Activated T-helper 1 cell treated with Interleukin-2 at 50 U/mL for 16 hours (primary cell): Measurements from ENCODE around the gene NOS1AP.

Experiments used
- DNase-seq: peaks from one replicate; pipeline ENCODE4 v3.0.0-alpha.2; 2020; ENCODE audit warnings: low read depth

The NOS1AP gene

DNA sequence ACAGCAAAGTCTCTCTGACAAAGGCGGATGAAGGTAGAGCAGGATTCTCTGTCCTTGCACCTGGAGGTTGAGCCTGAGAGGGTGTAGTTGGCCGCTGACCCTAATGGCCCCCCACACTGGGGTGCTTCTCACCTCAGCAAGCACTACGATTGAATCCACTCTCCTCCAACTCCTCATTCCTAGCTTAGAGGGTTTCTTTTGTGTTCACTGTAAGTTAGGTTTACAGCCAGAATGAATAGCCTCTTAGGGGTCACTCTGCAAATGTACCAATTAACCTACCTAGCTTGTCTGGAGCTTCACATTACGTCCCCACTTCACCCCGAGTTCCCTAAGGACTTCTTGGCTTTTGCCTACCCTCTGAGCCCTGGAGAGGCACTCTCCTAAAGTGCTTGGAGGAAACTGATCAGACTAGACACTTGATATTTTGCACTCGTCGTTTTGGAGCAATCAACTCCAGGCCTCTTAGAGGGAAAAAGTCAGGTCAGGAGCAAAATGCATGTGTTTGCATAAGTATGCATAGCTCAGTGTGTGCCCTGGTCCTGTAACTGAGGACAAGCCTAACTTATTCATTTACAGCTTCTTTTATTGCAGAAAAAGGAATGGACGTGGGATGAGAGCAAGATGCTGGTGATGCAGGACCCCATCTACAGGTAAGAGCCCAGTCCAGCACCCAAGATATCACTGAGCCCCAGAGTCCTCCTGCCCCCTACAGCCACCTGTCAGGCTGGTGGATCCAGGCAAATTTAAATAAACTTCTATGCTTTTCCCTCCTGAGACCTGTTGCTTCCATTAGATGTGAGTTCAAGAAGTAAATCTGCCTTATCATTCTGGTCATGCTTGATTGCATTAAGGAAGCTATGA is 230.8 kb downstream of the NOS1AP start:
- no peak for DNase-seq

- no peak for DNase-seq
These were observed 232.2 kb downstream of the NOS1AP start for GRCh38 chr1:162301696-162302095.

DNA sequence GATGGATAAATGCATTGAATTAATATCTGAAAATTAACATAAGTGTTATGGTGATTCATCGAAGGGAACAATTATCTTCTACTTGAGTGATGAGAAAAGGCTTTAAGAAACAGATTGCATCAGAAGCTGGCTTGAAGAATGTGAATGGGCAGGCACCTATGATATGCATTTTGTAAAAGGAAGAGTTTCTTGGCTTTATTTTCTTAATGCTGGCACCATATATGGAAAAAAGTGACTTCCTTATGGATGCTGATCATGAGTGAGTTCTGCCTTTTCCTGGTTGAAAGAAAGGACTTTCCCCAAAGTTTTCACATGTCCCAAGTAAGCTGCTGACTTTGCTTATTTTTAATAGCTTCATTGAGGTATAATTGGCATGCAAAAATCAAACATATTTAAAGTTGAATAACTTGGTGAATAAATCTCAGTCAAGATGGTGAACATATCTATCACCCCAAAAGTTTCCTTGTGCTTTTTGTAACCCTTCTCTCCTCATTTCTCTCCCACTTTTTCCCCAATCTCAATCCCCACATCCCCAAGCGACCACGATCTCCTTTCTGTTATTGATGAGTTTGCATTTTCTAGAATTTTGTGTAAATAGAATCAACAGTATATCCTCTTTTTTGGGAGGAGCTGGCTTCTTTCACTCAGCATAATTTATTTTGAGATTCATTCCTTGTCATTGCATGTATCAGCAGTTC is 233.0 kb downstream of the NOS1AP start:
- no peak for DNase-seq

GRCh38 chr1:162303004-162303344 is 233.5 kb downstream of the NOS1AP start:
- no peak for DNase-seq

DNA sequence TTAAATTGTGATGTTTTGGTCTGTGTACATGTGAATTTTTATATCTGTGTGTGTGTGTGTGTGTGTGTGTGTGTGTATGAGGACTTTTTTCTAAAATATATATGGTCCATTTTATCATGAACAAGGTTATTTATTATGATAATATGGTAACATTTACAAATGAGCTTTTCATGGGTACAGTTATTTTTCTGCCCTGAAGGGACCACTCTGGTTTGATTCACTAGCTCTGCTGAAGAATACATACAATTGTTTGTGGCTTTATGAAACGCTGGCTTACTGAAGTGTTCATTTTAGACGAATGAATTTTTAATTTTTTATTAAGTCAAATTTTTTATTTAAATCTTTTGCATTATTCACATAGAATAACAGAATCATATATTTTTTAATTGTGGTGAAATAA is 235.2 kb downstream of the NOS1AP start:
- DNase-seq = no peak

- no peak for DNase-seq
These were observed 236.5 kb downstream of the NOS1AP start for GRCh38 chr1:162305969-162306368.

DNA sequence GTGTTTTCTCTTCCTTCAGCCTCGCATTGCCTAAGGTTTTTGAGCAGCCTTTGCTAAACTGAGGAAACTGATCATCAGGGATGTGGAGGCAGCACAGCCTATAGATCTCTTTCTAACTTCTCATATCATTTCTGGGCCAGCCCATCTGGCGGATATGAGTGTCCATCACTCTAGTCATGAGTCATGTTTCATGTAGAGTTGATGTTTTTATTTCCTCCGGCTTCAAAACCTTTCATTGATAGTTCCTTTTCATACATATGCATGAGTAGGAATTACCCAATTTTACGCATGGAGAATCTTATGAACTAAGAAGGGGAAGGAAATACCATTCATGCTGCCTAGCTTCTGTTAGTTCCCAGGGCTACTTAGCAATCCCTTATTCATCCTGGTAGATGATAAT is 240.8 kb downstream of the NOS1AP start:
- DNase-seq = no peak

DNA sequence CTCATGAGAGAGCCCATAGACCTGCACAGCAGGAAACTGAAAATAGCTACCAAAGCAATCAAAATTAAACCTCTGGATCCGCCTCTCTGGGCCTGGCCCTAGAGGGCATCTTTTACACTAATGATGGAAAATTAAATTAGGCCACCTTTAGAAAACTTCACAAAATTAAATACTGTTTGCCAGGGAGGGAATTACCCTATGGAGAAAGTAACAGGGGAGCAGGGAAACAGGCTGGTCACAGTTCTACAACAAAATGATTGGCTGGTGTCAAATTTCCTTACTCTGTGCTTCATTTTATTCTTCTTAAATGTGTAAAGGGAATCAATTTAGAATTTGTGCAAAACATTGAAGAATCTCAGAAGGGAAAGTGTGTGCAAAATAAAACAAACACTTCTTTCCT is 244.7 kb downstream of the NOS1AP start:
- DNase-seq = no peak

DNA sequence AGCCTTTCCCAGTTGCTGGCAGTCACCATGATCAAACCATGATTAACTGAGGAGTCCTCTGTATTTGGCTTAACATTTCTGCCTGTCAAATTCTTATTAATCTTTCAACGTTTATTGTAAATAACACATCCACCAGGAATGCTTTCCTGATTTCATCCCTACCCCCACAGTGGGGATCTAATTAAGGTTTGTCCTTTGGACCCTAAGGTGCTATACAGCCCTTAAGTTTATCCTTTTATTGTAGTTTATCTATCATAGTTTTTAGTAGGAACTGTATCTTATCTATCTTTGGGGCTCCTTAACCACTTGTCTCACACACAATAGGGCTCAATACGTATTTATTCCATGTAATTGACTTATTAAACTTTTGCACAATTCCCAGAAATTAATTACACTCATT is 246.2 kb downstream of the NOS1AP start:
- DNase-seq = no peak

DNA sequence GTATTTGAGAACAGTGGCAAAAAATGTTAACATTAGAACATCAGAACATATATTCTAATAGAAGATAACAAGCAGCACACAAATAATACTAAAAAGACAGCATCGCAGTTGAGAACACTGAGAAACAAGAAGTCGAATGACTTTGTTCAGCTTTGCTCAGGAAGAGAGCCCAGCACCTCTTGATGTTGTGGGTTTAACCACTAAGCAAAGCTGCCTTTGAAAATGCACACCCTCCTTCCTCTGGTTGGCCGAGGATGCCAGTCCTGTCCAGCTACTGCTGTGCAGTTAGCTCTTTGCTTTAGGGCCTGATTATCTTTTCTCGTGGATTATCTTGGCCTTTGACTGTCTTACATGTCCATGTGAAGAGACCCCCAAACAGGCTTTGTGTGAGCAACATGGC is 246.7 kb downstream of the NOS1AP start:
- DNase-seq = no peak

- DNase-seq = no peak
These were observed 248.1 kb downstream of the NOS1AP start for GRCh38 chr1:162317621-162318020.

- no peak for DNase-seq
These were observed 250.1 kb downstream of the NOS1AP start for GRCh38 chr1:162319493-162320175.

- DNase-seq = no peak
These were observed 252.4 kb downstream of the NOS1AP start for GRCh38 chr1:162321809-162322422.

DNA sequence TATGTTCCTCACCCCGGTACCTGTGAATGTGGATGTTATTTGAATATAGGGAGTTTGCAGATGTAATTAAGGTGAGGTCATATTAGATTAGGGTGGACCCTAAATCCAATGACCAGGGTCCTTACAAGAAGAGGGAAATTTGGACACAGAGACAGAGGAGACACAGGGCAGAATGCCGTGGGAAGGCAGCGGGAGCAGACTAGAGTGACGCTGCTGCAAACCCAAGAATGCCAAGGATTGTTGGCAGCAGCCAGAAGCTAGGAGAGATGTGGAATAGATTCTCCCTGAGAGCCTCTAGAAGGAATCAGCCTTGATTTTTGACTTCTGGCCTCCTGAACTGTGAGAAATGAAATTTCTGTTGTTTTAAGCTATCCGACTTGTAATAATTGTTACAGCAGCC is 253.5 kb downstream of the NOS1AP start:
- no peak for DNase-seq

- no peak for DNase-seq
These were observed 254.9 kb downstream of the NOS1AP start for GRCh38 chr1:162324396-162324795.

DNA sequence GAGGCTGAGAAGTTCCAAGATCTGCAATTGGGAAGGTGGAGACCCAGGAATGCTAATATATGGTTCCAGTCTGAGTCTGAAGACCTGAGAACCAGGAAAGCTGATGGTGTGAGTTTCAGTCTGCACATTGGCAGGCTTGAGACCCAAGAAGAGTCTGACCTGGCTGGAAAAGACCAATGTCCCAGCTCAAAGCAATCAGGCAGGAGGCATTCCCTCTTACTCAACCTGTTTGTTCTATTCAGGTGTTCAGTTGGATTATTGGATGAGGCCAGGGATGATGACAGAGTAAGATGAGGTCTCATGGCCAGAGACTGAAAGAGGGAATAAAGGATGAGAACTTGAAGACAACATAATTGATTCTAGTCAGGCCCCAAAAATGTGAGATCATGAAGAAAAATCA is 257.1 kb downstream of the NOS1AP start:
- no peak for DNase-seq

DNA sequence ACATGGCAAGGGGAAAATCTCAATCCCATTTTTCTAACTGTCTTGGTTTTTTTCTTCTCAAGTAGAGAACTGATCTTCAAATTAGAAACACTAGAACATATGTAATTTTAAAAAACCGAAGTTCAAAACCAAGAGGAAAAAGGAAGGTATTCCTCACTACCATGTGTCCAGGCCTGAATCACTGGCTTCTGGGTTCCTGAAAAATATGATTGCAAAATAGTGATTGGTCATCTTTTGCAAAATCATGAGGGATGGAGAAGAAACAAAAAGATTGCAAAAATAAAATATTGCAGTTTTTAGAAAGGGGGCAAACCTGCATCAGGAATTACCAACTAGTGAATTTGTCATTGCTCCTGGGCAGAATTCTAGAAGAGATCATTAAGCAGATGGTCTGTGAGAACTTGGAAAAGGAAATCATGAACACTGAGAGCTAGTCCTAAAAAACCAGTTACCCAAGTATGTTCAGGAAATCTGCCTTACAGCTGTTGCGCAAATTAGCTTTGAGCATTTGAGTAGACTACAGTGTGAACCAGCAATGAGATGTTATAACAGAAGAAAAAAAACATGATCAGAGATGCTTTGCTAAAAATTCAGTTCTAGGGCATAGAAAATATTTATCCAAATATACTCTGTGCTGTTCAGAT is 257.8 kb downstream of the NOS1AP start:
- DNase-seq = no peak

- no peak for DNase-seq
These were observed 258.3 kb downstream of the NOS1AP start for GRCh38 chr1:162327788-162328165.

DNA sequence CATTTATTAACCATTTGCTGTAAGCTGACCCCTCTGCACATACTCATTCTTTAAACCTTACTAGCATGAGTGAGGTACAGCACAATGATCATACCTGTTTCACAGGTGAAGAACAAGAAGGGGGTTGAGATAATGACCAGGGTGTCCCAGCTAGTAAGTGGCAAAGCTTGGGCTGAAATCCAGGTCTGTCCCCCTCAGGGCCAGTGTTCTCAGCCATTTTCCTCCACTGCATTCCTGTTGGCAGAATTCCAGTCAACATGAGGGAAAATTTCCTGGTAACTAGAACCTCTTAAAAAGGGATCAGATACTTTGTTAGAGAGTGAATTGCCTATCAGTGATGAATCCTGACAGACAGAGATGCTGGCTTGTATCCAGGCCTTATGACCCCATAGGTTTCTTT is 259.0 kb downstream of the NOS1AP start:
- no peak for DNase-seq

DNA sequence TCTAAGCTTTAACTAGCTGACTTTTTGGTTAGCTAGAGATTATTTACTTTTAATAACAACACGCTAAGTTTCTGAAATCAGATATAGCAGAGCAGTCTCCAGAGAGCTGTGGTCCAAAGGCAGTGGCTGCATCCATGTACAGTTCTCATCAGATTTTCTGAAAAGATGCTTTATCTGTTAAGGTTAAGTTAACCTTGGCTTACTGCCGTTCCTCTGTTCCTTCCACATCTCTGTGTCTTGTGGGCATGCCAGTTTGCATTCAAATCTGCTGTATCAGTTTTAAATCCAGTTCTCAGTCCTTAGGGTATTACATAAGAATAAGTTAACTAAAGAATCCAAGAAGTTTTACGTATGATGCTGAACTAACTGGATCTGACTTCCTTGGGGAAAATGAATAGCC is 260.3 kb downstream of the NOS1AP start:
- no peak for DNase-seq

GRCh38 chr1:162333991-162334390 is 264.5 kb downstream of the NOS1AP start:
- DNase-seq = no peak

DNA sequence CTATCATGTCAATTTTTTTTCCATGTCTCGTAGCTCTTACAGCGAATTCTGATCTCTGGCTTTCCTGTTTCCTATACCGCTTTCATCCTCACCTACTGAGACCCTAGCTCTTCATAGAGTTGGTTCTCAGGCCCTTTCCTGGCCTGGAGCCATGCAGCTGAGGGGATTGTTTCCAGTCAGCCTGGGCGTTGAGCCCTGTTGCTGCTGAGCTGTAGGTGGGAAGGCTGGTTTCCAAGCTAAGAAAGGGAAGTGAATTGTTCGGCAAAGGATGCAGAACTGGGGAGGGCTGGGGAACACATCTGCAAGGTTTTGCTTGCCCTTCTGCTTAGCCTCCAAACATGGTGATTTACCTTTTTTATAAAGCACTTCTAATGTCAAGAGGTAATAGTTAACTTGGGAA is 265.6 kb downstream of the NOS1AP start:
- DNase-seq = no peak
